ENCODE measurements around the gene SCN3B. TPM values are rescaled to one million over a fixed set of nuclear protein-coding genes. Genes with fewer than 3 reads are reported as not detected.

The SCN3B gene
- total RNA-seq, 1 experiment from 2014 or later, result not detected

GRCh38 chr11:123587044-123587443 is 67.4 kb downstream of the SCN3B start:
- no peak overlapping the region for H3K27ac ChIP-seq
- no peaks in the 10 kb centered on the region for H3K9me3 ChIP-seq (ENCODE audit: insufficient read depth, low read depth)
- POLR2A ChIA-PET (ENCODE audit: unreplicated experiment), result no interaction called here
- H3K27me3 ChIP-seq (ENCODE audit: insufficient read depth, low read depth), result no peaks in the 10 kb centered on the region
- TF ChIP-seq, protein P1, sequence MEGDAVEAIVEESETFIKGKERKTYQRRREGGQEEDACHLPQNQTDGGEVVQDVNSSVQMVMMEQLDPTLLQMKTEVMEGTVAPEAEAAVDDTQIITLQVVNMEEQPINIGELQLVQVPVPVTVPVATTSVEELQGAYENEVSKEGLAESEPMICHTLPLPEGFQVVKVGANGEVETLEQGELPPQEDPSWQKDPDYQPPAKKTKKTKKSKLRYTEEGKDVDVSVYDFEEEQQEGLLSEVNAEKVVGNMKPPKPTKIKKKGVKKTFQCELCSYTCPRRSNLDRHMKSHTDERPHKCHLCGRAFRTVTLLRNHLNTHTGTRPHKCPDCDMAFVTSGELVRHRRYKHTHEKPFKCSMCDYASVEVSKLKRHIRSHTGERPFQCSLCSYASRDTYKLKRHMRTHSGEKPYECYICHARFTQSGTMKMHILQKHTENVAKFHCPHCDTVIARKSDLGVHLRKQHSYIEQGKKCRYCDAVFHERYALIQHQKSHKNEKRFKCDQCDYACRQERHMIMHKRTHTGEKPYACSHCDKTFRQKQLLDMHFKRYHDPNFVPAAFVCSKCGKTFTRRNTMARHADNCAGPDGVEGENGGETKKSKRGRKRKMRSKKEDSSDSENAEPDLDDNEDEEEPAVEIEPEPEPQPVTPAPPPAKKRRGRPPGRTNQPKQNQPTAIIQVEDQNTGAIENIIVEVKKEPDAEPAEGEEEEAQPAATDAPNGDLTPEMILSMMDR (conservative IDR thresholded peaks at IDR 0.05), result no peak
- TF ChIP-seq EZH2 (IDR thresholded peaks at IDR 0.05; ENCODE audit: low read depth), result no peak
- no peak overlapping the region for H2AFZ ChIP-seq
- DNase-seq, result no peak
- H3K4me1 ChIP-seq (replicated peaks; ENCODE audit: insufficient read depth), result peaks cover 10% of the 10 kb centered on the region
- H4K20me1 ChIP-seq (ENCODE audit: insufficient read depth), result no peaks in the 10 kb centered on the region
- peaks cover 11% of the 10 kb centered on the region; the same call in 1 of the 2 replicates for H3F3A ChIP-seq (ENCODE audit: insufficient read depth, low read depth)
- BruUV-seq (replicated peaks), result no TSS peak
- no peak overlapping the region for H3K4me2 ChIP-seq
- no peaks in the 10 kb centered on the region for H3K79me2 ChIP-seq (ENCODE audit: low read depth)
- H3K36me3 ChIP-seq (ENCODE audit: low read depth), result no peaks in the 10 kb centered on the region
- no peak overlapping the region for H3K4me3 ChIP-seq
- H3K9me2 ChIP-seq (ENCODE audit: insufficient read depth), result no peaks in the 10 kb centered on the region
- CTCF ChIA-PET, result no interaction called here
- intact Hi-C loops (cut with micrococcal nuclease; ENCODE audit: unreplicated experiment), result no loop called here

DNA sequence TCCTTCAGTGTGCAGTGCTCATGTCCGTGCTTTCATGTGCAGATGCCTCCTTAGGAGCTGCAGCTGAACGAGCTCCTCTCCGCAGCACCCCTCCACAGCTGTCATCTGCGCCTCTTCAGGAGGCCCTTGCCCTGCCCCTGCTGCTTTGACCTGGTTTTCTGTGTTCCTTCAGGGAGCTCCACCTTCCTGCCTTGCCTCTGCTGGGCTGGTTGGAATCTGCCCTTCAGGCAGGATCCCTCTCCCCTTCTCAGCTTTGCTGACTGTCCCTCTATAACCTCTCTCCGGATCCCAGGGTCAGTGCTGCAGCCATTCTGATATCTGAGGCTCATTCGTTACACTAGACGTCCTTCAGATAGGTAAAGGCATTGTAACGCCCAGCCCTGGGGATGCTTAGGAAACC is 67.9 kb downstream of the SCN3B start:
- no TSS peak for BruUV-seq (replicated peaks)
- Histone ChIP-seq H3K9me3 (ENCODE audit: insufficient read depth, low read depth) (no peaks in the 10 kb centered on the region), H2AFZ (no peak overlapping the region), H3K4me1 (replicated peaks; ENCODE audit: insufficient read depth) (peaks cover 10% of the 10 kb centered on the region), H3K4me3 (no peak overlapping the region), H4K20me1 (ENCODE audit: insufficient read depth) (no peaks in the 10 kb centered on the region), H3K4me2 (no peak overlapping the region), H3F3A (ENCODE audit: insufficient read depth, low read depth) (peaks cover 11% of the 10 kb centered on the region; the same call in 1 of the 2 replicates), H3K9me2 (ENCODE audit: insufficient read depth) (no peaks in the 10 kb centered on the region), H3K27ac (no peak overlapping the region), H3K79me2 (ENCODE audit: low read depth) (no peaks in the 10 kb centered on the region), H3K27me3 (ENCODE audit: insufficient read depth, low read depth) (no peaks in the 10 kb centered on the region), H3K36me3 (ENCODE audit: low read depth) (no peaks in the 10 kb centered on the region)
- intact Hi-C loops (cut with micrococcal nuclease; ENCODE audit: unreplicated experiment), result no loop called here
- ChIA-PET POLR2A (ENCODE audit: unreplicated experiment) (no interaction called here), CTCF (interaction anchor here (0.9 kb wide), 1 partner anchor 121 kb away, joined by 3 read pairs; no protein-coding TSS in a partner anchor)
- DNase-seq, result no peak
- TF ChIP-seq, protein P1 (conservative IDR thresholded peaks at IDR 0.05), result no peak
- TF ChIP-seq EZH2 (IDR thresholded peaks at IDR 0.05; ENCODE audit: low read depth), result no peak

GRCh38 chr11:123585706-123586105 is 68.7 kb downstream of the SCN3B start:
- Histone ChIP-seq H2AFZ (no peak overlapping the region), H3K9me2 (ENCODE audit: insufficient read depth) (no peaks in the 10 kb centered on the region), H3K4me1 (replicated peaks; ENCODE audit: insufficient read depth) (peaks cover 10% of the 10 kb centered on the region), H3F3A (ENCODE audit: insufficient read depth, low read depth) (peaks cover 11% of the 10 kb centered on the region; the same call in 1 of the 2 replicates), H4K20me1 (ENCODE audit: insufficient read depth) (peaks cover 4% of the 10 kb centered on the region; the same call in 1 of the 2 replicates), H3K4me3 (no peak overlapping the region), H3K4me2 (no peak overlapping the region), H3K79me2 (ENCODE audit: low read depth) (no peaks in the 10 kb centered on the region), H3K27me3 (ENCODE audit: insufficient read depth, low read depth) (no peaks in the 10 kb centered on the region), H3K9me3 (ENCODE audit: insufficient read depth, low read depth) (no peaks in the 10 kb centered on the region), H3K27ac (no peak overlapping the region), H3K36me3 (ENCODE audit: low read depth) (no peaks in the 10 kb centered on the region)
- POLR2A ChIA-PET (ENCODE audit: unreplicated experiment), result interaction anchor here (0.6 kb wide), 1 partner anchor 563 kb away, joined by 6 read pairs; no protein-coding TSS in a partner anchor
- TF ChIP-seq EZH2 (IDR thresholded peaks at IDR 0.05; ENCODE audit: low read depth), result no peak
- TF ChIP-seq, protein P1 (conservative IDR thresholded peaks at IDR 0.05), result no peak
- intact Hi-C loops (cut with micrococcal nuclease; ENCODE audit: unreplicated experiment), result no loop called here
- BruUV-seq (replicated peaks), result no TSS peak
- no peak for DNase-seq
- CTCF ChIA-PET, result interaction anchor here (0.9 kb wide), 1 partner anchor 121 kb away, joined by 3 read pairs; no protein-coding TSS in a partner anchor
